Measurements from ENCODE around the gene SORCS2. TPM values are rescaled to one million over a fixed set of nuclear protein-coding genes. Genes with fewer than 3 reads are reported as not detected.

The SORCS2 gene
- total and polyA plus RNA-seq, 2 donors (not counting 1 experiment from before 2014, with no cell fraction given): not detected

- Histone ChIP-seq H3K36me3 (replicated peaks in 1 of 2; ENCODE audit: control extremely low read depth in 1 of 2, control insufficient read depth in 1 of 2, extremely low read depth in 1 of 2, insufficient read depth in 2 of 2, low read length in 1 of 2) (no peaks in the 10 kb centered on the region), H3K27me3 (replicated peaks in 1 of 4; ENCODE audit: control extremely low read depth in 1 of 4, control insufficient read depth in 3 of 4, insufficient read depth in 4 of 4, low read length in 3 of 4) (no peaks in the 10 kb centered on the region), H3K27ac (ENCODE audit: low read length in 2 of 2) (no peak overlapping the region), H3K79me2 (ENCODE audit: control insufficient read depth, insufficient read depth, low read length) (no peaks in the 10 kb centered on the region), H3K9me3 (ENCODE audit: control extremely low read depth in 1 of 3, control insufficient read depth in 2 of 3, insufficient read depth in 1 of 3, low read length in 2 of 3) (peaks cover 0 to 32% (median 18%) of the 10 kb centered on the region in 3 donors), H3K4me2 (replicated peaks; ENCODE audit: low read depth, low read length, poor library complexity, severe bottlenecking) (no peak overlapping the region), H3K9ac (ENCODE audit: low read length) (no peak overlapping the region), H4K20me1 (ENCODE audit: control insufficient read depth, insufficient read depth, low read length, poor library complexity, severe bottlenecking) (no peaks in the 10 kb centered on the region), H3K4me1 (ENCODE audit: control insufficient read depth in 2 of 2, insufficient read depth in 2 of 2, low read length in 2 of 2) (no peaks in the 10 kb centered on the region), H3K4me3 (ENCODE audit: control extremely low read depth in 1 of 5, extremely low read depth in 1 of 5, insufficient read depth in 1 of 5, low read depth in 2 of 5, low read length in 4 of 5) (no peak overlapping the region), H2AFZ (ENCODE audit: insufficient read depth, low read depth, low read length, poor library complexity, severe bottlenecking) (no peak overlapping the region)
- intact Hi-C loops (cut with micrococcal nuclease): no loop called here
- Mint-ChIP-seq H3K9me3 (ENCODE audit: insufficient read depth) (peaks cover 20% of the 10 kb centered on the region), H3K27me3 (no peaks in the 10 kb centered on the region), H3K27ac (no peak overlapping the region), H3K4me1 (no peaks in the 10 kb centered on the region), H3K4me3 (no peak overlapping the region)
- DNase-seq (no peak), ATAC-seq (ENCODE audit: low read depth) (no peak)
- ChIA-PET POLR2A (no interaction called here), CTCF (interaction anchor here (0.6 kb wide), 1 partner anchor 287 kb away, joined by 3 read pairs; no protein-coding TSS in a partner anchor)
- 28% methylated on average over 6 of the region's 8 CpGs for WGBS (ENCODE audit: insufficient coverage)
- TF ChIP-seq CTCF (IDR thresholded peaks at IDR 0.05) (no peak), EZH2 (IDR thresholded peaks at IDR 0.05; ENCODE audit: borderline replicate concordance, insufficient read depth, low read depth, low read length, poor library complexity, severe bottlenecking) (no peak)
These were observed 389.1 kb downstream of the SORCS2 start for GRCh38 chr4:7581477-7581876.

- Histone ChIP-seq H2AFZ (ENCODE audit: insufficient read depth, low read depth, low read length, poor library complexity, severe bottlenecking) (no peak overlapping the region), H3K27ac (ENCODE audit: low read length in 2 of 2) (no peak overlapping the region), H3K36me3 (replicated peaks in 1 of 2; ENCODE audit: control extremely low read depth in 1 of 2, control insufficient read depth in 1 of 2, extremely low read depth in 1 of 2, insufficient read depth in 2 of 2, low read length in 1 of 2) (no peaks in the 10 kb centered on the region), H3K27me3 (replicated peaks in 1 of 4; ENCODE audit: control extremely low read depth in 1 of 4, control insufficient read depth in 3 of 4, insufficient read depth in 4 of 4, low read length in 3 of 4) (no peaks in the 10 kb centered on the region), H3K79me2 (ENCODE audit: control insufficient read depth, insufficient read depth, low read length) (no peaks in the 10 kb centered on the region), H3K9ac (ENCODE audit: low read length) (no peak overlapping the region), H3K4me1 (ENCODE audit: control insufficient read depth in 2 of 2, insufficient read depth in 2 of 2, low read length in 2 of 2) (no peaks in the 10 kb centered on the region), H3K9me3 (ENCODE audit: control extremely low read depth in 1 of 3, control insufficient read depth in 2 of 3, insufficient read depth in 1 of 3, low read length in 2 of 3) (peaks cover 0 to 26% (median 13%) of the 10 kb centered on the region in 3 donors), H4K20me1 (ENCODE audit: control insufficient read depth, insufficient read depth, low read length, poor library complexity, severe bottlenecking) (no peaks in the 10 kb centered on the region), H3K4me3 (ENCODE audit: control extremely low read depth in 1 of 5, extremely low read depth in 1 of 5, insufficient read depth in 1 of 5, low read depth in 2 of 5, low read length in 4 of 5) (no peak overlapping the region), H3K4me2 (replicated peaks; ENCODE audit: low read depth, low read length, poor library complexity, severe bottlenecking) (no peak overlapping the region)
- DNase-seq: no peak
- H3K9me3 Mint-ChIP-seq (ENCODE audit: insufficient read depth): peaks cover 9% of the 10 kb centered on the region
- no peak for TF ChIP-seq EZH2 (IDR thresholded peaks at IDR 0.05; ENCODE audit: borderline replicate concordance, insufficient read depth, low read depth, low read length, poor library complexity, severe bottlenecking)
- TF ChIP-seq CTCF (IDR thresholded peaks at IDR 0.05): no peak
- ChIA-PET POLR2A (no interaction called here), CTCF (no interaction called here)
- 91% methylated on average over 11 of the region's 16 CpGs for WGBS (ENCODE audit: insufficient coverage)
- no peak for ATAC-seq (ENCODE audit: low read depth)
- H3K27me3 Mint-ChIP-seq: no peaks in the 10 kb centered on the region
- H3K27ac Mint-ChIP-seq: no peak overlapping the region
- no peak overlapping the region for H3K4me3 Mint-ChIP-seq
- H3K4me1 Mint-ChIP-seq: no peaks in the 10 kb centered on the region
- intact Hi-C loops (cut with micrococcal nuclease): no loop called here
These were observed 390.2 kb downstream of the SORCS2 start for GRCh38 chr4:7582313-7583097.
